Body of pancreas (tissue), 4 donors: ENCODE data around the gene SYT8.

Source experiments
- CTCF ChIP-seq, 7 experiments: fragments of 450-650 bp in 4 of 7; fragments of 200-600 bp in 3 of 7; sonication (generic) in 3 of 7; IDR thresholded peaks; one replicate each; pipeline ENCODE4 v1.5.1; 2016 to 2019; ENCODE audit warnings: antibody characterized with exemption in 7 of 7
- POLR2A ChIP-seq, 3 donors: fragments of 450-650 bp; IDR thresholded peaks; one replicate each; pipeline ENCODE4 v1.6.1; 2016; ENCODE audit warnings: antibody characterized with exemption in 3 of 3, mild to moderate bottlenecking in 2 of 3

GRCh38 chr11:1861435-1862411, 26.9 kb downstream of the SYT8 start:
- TF ChIP-seq CTCF (IDR thresholded peaks at IDR 0.05) = no peak
- TF ChIP-seq POLR2A (IDR thresholded peaks at IDR 0.05) = no peak
